NCI-H2107 treated with DMSO at 0.1 percent for 48 hours (cell line): Measurements from ENCODE around the gene GSTA3.
"Not testable (repeated sequence)": the region's sequence is repeated elsewhere in the genome, so short reads cannot be mapped to it uniquely, and the experiment has no call there.

Experiments
- DNase-seq: peaks from one replicate; lab custom pipeline; 2025; ENCODE audit not compliant: unreplicated experiment; lab: John Stamatoyannopoulos, UW

GSTA3 gene

GRCh38 chr6:52909531-52909930, at the start of gene GSTA3:
Gene GSTA3, minus strand, starts transcription at chr6:52909698. Its CDS starts 3,864 bp downstream, at chr6:52905834.
- no peak for DNase-seq

- no peak for DNase-seq
Measured at GRCh38 chr6:52958546-52959255, 49.2 kb upstream of the GSTA3 start.

GRCh38 chr6:52955871-52956270, 46.4 kb upstream of the GSTA3 start:
- no peak for DNase-seq

GRCh38 chr6:52953911-52954839, 44.7 kb upstream of the GSTA3 start:
- no peak for DNase-seq

- DNase-seq: no peak
Measured at GRCh38 chr6:52946306-52946705, 36.8 kb upstream of the GSTA3 start.

- DNase-seq: not testable (repeated sequence)
Measured at GRCh38 chr6:52942821-52943220, 33.3 kb upstream of the GSTA3 start.

- DNase-seq: no peak
Measured at GRCh38 chr6:52942221-52942620, 32.7 kb upstream of the GSTA3 start.

- DNase-seq: no peak
Measured at GRCh38 chr6:52937908-52938307, 28.4 kb upstream of the GSTA3 start.

- no peak for DNase-seq
Measured at GRCh38 chr6:52933778-52934177, 24.3 kb upstream of the GSTA3 start.

- no peak for DNase-seq
Measured at GRCh38 chr6:52931351-52931750, 21.9 kb upstream of the GSTA3 start.

GRCh38 chr6:52929321-52930164, 20.0 kb upstream of the GSTA3 start:
- no peak for DNase-seq

GRCh38 chr6:52927451-52927850, 18.0 kb upstream of the GSTA3 start:
- no peak for DNase-seq

GRCh38 chr6:52925919-52926792, 16.7 kb upstream of the GSTA3 start:
- no peak for DNase-seq

GRCh38 chr6:52925042-52925441, 15.5 kb upstream of the GSTA3 start:
- no peak for DNase-seq

GRCh38 chr6:52923689-52924088, 14.2 kb upstream of the GSTA3 start:
- DNase-seq: not testable (repeated sequence)

- no peak for DNase-seq
Measured at GRCh38 chr6:52922161-52922560, 12.7 kb upstream of the GSTA3 start.

GRCh38 chr6:52921743-52922142, 12.2 kb upstream of the GSTA3 start:
- no peak for DNase-seq

GRCh38 chr6:52919511-52919910, 10.0 kb upstream of the GSTA3 start:
- DNase-seq: not testable (repeated sequence)

- not testable (repeated sequence) for DNase-seq
Measured at GRCh38 chr6:52918771-52919170, 9.3 kb upstream of the GSTA3 start.

- not testable (repeated sequence) for DNase-seq
Measured at GRCh38 chr6:52918027-52918686, 8.7 kb upstream of the GSTA3 start.
